ENCODE results near the gene DTX3L.

The DTX3L gene

DNA sequence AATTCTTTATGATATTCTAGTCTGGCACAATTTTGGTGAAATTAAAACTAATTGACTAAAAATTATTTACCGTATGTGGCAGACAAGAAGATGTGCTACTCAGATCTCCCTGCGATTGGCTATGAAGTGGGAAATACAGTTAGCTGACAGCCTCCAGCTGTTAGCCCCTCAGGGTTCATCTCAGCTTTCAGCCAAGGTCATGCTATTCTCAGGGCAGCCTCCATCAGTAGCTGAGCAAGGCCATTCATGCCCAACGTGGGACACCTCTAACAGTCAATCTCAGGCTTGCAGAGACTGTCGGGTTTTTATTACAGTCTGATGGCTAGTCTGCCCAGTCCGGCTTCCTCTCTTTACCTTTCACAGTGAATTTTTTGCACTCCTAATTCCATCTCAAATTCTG, 6.8 kb upstream of the DTX3L start:
- TF ChIP-seq GABPA (IDR thresholded peaks at IDR 0.05; ENCODE audit: low read depth) (no peak), SPI1 (IDR thresholded peaks at IDR 0.05; ENCODE audit: borderline replicate concordance, low read depth) (no peak), POLR2AphosphoS5 (IDR thresholded peaks at IDR 0.05; ENCODE audit: low read depth) (no peak)
- TF ChIP-seq, protein P1, sequence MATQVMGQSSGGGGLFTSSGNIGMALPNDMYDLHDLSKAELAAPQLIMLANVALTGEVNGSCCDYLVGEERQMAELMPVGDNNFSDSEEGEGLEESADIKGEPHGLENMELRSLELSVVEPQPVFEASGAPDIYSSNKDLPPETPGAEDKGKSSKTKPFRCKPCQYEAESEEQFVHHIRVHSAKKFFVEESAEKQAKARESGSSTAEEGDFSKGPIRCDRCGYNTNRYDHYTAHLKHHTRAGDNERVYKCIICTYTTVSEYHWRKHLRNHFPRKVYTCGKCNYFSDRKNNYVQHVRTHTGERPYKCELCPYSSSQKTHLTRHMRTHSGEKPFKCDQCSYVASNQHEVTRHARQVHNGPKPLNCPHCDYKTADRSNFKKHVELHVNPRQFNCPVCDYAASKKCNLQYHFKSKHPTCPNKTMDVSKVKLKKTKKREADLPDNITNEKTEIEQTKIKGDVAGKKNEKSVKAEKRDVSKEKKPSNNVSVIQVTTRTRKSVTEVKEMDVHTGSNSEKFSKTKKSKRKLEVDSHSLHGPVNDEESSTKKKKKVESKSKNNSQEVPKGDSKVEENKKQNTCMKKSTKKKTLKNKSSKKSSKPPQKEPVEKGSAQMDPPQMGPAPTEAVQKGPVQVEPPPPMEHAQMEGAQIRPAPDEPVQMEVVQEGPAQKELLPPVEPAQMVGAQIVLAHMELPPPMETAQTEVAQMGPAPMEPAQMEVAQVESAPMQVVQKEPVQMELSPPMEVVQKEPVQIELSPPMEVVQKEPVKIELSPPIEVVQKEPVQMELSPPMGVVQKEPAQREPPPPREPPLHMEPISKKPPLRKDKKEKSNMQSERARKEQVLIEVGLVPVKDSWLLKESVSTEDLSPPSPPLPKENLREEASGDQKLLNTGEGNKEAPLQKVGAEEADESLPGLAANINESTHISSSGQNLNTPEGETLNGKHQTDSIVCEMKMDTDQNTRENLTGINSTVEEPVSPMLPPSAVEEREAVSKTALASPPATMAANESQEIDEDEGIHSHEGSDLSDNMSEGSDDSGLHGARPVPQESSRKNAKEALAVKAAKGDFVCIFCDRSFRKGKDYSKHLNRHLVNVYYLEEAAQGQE (IDR thresholded peaks at IDR 0.05; ENCODE audit: insufficient replicate concordance, low read depth): no peak
- TF ChIP-seq, protein P2, sequence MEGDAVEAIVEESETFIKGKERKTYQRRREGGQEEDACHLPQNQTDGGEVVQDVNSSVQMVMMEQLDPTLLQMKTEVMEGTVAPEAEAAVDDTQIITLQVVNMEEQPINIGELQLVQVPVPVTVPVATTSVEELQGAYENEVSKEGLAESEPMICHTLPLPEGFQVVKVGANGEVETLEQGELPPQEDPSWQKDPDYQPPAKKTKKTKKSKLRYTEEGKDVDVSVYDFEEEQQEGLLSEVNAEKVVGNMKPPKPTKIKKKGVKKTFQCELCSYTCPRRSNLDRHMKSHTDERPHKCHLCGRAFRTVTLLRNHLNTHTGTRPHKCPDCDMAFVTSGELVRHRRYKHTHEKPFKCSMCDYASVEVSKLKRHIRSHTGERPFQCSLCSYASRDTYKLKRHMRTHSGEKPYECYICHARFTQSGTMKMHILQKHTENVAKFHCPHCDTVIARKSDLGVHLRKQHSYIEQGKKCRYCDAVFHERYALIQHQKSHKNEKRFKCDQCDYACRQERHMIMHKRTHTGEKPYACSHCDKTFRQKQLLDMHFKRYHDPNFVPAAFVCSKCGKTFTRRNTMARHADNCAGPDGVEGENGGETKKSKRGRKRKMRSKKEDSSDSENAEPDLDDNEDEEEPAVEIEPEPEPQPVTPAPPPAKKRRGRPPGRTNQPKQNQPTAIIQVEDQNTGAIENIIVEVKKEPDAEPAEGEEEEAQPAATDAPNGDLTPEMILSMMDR (IDR thresholded peaks at IDR 0.05; ENCODE audit: insufficient read depth, low read length): no peak
- Histone ChIP-seq H3K27ac (replicated peaks) (no peak overlapping the region), H3K4me3 (replicated peaks; ENCODE audit: insufficient read depth, low read length) (no peak overlapping the region), H3K27me3 (ENCODE audit: insufficient read depth, poor library complexity, severe bottlenecking) (no peaks in the 10 kb centered on the region)
- DNase-seq (ENCODE audit: low read depth in 1 of 2, low spot score in 1 of 2): no peak

DNA sequence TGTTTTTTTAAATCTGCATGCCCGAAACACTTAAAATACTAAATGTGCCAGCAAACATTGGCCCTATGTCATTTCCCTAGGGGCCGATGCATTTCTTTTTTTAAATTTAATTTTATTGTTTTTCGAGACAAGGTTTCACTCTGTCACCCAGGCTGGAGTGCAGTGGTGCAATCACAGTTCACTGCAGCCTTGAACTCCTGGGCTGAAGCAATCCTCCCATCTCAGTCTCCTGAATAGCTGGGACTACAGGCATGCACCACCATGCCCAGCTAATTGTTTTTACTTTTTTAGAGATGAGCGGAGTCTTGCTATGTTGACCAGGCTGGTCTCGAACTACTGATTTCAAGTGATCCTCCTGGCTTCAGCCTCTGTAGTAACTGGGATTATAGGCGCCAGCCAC, 5.5 kb upstream of the DTX3L start:
- Histone ChIP-seq H3K27ac (replicated peaks) (no peak overlapping the region), H3K4me3 (replicated peaks; ENCODE audit: insufficient read depth, low read length) (no peak overlapping the region), H3K27me3 (ENCODE audit: insufficient read depth, poor library complexity, severe bottlenecking) (no peaks in the 10 kb centered on the region)
- TF ChIP-seq, protein P2 (IDR thresholded peaks at IDR 0.05; ENCODE audit: insufficient read depth, low read length): no peak
- TF ChIP-seq GABPA (IDR thresholded peaks at IDR 0.05; ENCODE audit: low read depth) (no peak), POLR2AphosphoS5 (IDR thresholded peaks at IDR 0.05; ENCODE audit: low read depth) (no peak), SPI1 (IDR thresholded peaks at IDR 0.05; ENCODE audit: borderline replicate concordance, low read depth) (no peak)
- TF ChIP-seq, protein P1 (IDR thresholded peaks at IDR 0.05; ENCODE audit: insufficient replicate concordance, low read depth): no peak
- DNase-seq (ENCODE audit: low read depth in 1 of 2, low spot score in 1 of 2): no peak

DNA sequence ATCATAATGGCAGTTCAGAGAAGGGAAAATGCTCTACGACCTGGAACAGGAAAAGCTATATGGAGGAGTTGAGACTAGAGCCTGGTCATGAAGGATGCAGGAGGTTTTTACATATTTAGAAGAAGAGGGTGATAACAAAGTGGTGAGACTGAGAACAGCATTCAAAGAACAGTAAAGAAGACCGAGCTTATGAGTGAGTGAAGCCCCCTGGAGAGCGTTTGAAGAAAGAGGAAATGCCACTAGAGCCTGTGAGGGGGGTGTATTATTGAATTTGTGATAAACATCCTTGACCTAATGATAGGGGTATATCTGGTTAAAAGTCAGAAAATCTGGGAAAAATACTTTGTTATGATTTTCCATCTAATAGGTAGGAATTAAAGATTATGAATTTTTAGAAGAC, 4.2 kb upstream of the DTX3L start:
- TF ChIP-seq, protein P1 (IDR thresholded peaks at IDR 0.05; ENCODE audit: insufficient replicate concordance, low read depth): no peak
- TF ChIP-seq, protein P2 (IDR thresholded peaks at IDR 0.05; ENCODE audit: insufficient read depth, low read length): no peak
- TF ChIP-seq SPI1 (IDR thresholded peaks at IDR 0.05; ENCODE audit: borderline replicate concordance, low read depth) (no peak), GABPA (IDR thresholded peaks at IDR 0.05; ENCODE audit: low read depth) (no peak), POLR2AphosphoS5 (IDR thresholded peaks at IDR 0.05; ENCODE audit: low read depth) (no peak)
- Histone ChIP-seq H3K4me3 (replicated peaks; ENCODE audit: insufficient read depth, low read length) (no peak overlapping the region), H3K27me3 (ENCODE audit: insufficient read depth, poor library complexity, severe bottlenecking) (no peaks in the 10 kb centered on the region), H3K27ac (replicated peaks) (no peak overlapping the region)
- DNase-seq (ENCODE audit: low read depth in 1 of 2, low spot score in 1 of 2): no peak
